ENCODE results near the gene YOD1.
A peak's percentile ranks its signal among the peaks of the same experiment; 100 is the strongest.

The YOD1 gene

DNA sequence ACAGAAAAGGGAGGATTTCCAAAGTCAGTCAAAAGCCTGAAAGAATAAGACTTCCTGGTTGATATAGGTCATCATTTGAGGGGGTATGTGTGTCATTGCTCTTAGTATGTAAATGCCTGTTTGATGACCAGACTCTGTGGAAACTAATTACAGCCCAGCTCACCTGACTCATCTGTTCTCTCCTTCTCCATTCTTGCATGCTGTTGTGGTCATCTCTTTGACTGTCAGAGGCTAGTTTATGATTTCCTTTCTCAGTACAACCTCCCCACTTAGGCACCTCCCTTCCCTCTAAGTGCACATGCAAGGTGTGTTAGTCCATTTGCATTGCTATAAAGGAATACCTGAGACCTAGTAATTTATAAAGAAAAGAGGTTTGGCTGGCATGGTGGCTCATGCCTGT, 16.0 kb downstream of the YOD1 start:
- no peak overlapping the region; the same call in 1 of the 2 replicates for H3K27ac ChIP-seq
- TF ChIP-seq, protein P1, sequence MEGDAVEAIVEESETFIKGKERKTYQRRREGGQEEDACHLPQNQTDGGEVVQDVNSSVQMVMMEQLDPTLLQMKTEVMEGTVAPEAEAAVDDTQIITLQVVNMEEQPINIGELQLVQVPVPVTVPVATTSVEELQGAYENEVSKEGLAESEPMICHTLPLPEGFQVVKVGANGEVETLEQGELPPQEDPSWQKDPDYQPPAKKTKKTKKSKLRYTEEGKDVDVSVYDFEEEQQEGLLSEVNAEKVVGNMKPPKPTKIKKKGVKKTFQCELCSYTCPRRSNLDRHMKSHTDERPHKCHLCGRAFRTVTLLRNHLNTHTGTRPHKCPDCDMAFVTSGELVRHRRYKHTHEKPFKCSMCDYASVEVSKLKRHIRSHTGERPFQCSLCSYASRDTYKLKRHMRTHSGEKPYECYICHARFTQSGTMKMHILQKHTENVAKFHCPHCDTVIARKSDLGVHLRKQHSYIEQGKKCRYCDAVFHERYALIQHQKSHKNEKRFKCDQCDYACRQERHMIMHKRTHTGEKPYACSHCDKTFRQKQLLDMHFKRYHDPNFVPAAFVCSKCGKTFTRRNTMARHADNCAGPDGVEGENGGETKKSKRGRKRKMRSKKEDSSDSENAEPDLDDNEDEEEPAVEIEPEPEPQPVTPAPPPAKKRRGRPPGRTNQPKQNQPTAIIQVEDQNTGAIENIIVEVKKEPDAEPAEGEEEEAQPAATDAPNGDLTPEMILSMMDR (conservative IDR thresholded peaks at IDR 0.05): no peak

DNA sequence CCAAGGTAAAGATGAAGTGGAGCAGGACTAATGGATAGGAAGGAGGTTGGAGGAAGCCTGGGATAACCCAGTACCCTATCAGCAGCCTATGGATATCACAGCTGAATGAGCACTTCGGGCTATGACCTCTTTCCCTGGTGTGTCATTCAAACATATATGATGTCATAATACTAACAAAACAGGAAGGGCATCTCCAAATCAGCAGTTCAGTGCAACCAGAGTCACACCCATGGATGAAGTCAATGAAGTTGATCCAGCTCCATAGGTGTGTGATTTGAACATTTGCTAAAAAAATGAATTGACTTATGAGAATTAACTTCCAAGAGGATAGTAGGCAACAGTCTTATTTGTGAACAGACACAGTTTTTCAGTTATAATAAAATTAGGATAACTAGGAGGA, 16.8 kb downstream of the YOD1 start:
- peak overlapping the region; percentile 100 for H3K27ac ChIP-seq
- TF ChIP-seq, protein P1 (conservative IDR thresholded peaks at IDR 0.05): no peak

DNA sequence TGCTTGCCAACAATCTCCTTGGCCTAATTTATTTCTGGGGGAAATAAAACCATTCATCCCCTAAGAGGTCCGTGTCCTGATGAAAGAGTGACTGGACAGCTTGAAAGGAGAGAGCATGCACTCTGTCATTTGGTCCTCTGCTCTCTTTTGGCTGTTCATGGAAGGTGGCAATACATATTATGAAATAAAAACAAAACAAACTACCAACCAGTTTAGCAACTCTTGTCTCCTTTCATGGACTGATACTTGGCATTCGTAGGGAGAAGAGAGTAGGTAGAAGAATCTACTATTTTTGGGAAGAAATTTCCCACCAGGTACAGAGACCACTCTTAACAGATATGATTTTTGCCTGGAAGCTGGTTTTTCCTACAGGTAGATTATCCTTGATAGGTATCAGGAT, 17.7 kb downstream of the YOD1 start:
- TF ChIP-seq, protein P1 (conservative IDR thresholded peaks at IDR 0.05): no peak
- peak overlapping the region; percentile 100 for H3K27ac ChIP-seq

DNA sequence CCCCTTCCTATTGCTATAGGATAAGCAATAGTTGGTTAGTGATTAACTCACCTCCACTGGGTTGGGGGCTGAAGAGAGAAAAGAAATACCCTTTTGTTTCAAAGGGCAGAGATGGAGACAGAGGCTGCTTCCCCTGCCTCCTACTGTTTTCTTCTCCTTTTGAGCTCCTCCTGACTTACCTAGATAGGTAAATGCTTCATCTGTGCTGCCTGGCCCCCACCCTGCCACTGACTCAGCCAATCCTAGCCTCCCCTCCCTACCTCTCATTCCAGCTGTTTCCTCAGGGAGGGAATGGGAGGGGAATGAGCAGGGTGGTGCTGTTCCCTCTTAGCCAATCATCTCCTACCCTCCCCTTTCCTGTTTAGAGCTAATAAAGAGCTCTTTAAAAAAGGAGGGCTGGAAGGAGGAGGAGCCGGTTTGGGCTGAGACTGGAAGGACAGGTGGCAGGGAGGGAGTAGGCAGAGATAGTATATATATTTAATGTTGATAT, 18.4 kb downstream of the YOD1 start, which contains the start of gene C1orf116:
Gene C1orf116, minus strand, starts transcription at position 229 of the 490 bp plus-strand sequence. CDS start 5,158 bp downstream, outside the sequence.
- peak within 1 kb of the TSS; percentile 100 for H3K27ac ChIP-seq
- TF ChIP-seq, protein P1 (conservative IDR thresholded peaks at IDR 0.05): no peak

DNA sequence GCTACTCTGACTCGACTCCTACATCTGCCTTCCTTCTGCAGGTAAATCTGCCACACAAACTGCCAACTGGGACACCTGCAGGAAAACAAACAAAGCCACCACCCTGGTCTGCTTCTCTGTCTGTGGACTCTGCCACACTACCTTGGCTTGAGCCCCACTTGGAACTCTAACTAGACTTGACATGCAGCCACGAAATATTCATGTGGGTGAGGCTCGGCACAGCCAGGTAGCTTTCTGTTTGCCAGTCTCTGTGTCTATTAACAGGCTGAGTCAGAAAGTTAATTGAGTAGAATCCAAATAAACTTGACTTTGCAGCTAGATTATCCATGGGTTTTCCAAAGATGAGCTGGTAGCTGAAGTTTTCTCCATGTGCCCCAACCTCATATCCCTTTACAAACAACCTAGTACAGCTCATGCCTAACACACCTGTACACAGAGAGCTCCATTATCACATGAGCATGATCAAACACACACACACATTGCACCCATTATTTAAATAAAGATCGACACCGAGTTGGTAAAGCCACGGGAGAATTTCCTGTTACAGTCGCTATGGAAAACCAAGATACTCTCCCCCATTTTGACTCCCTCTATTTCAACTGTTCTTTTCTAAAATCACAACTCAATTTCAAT, 19.3 kb downstream of the YOD1 start:
- TF ChIP-seq, protein P1 (conservative IDR thresholded peaks at IDR 0.05): no peak

DNA sequence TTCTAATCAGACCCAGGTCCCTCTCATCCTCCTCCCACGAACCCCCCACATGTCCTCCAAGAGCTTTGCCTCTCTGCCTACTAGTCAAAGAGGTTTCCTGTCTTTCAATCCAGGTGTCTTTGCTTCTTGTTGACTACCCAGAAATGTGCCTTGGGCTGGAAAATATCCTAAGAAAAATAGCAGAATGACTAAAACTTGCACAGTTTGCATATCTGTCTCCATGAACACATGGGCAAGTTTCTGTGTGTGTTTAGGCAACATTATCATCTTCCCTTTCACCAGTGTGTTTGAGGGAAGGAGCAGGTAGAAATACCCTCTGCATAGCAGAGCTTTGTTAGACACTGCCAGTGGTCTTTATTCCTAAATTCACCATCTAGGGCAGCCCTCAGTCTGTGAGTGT, 20.0 kb downstream of the YOD1 start:
- TF ChIP-seq, protein P1 (conservative IDR thresholded peaks at IDR 0.05): no peak
- H3K27ac ChIP-seq: peak overlapping the region; percentile 100

More for the DNA sequence above, 19.3 kb downstream of the YOD1 start:
- peak overlapping the region; percentile 100 for H3K27ac ChIP-seq

DNA sequence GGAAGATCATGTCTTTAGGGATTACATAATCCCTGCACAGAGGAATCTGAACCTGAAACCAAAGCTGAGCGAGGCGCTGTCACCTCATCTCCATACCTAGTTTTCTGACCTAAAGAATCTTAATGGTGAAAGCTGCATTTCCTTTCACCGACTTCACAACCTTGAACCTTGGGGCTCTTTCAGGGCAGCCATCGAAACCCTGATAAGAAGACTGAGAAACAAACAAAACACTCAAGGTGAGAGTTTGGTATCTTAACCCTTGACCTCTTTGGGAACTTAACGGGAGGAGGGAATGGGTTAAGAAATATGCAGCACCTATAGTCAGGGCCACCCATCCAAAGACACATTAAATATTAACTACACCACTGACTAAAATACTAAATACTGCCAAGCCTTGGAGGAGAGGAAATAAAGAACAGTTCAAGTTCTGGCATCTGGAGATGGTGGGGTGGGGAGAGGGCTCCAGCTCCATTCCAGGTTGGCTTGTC, 20.4 kb downstream of the YOD1 start:
- TF ChIP-seq, protein P1 (conservative IDR thresholded peaks at IDR 0.05): no peak
- peak overlapping the region; percentile 100 for H3K27ac ChIP-seq
